Lung (tissue), 12 donors: ENCODE results near the gene QRICH2. TPM values are rescaled to one million over a fixed set of nuclear protein-coding genes. Genes with fewer than 3 reads are reported as not detected.

Experiments used
- ATAC-seq: fragments of 200-7000 bp; cut with Tn5 transposase; one replicate; pipeline ENCODE4 v1.9.1; 2020; ENCODE audit warnings: moderate number of reproducible peaks; ENCODE audit not compliant: insufficient read depth, low FRiP score
- DNase-seq, 3 donors: peaks; one replicate each; pipeline ENCODE4 v3.0.0-alpha.2; 2013 to 2017
- H3K27ac ChIP-seq, 2 donors: one replicate each; pipeline ENCODE4 v1.5.1; 2013; ENCODE audit warnings: mild to moderate bottlenecking in 2 of 2, moderate library complexity in 2 of 2, control low read depth in 1 of 2, inconsistent platforms in 1 of 2, low read depth in 1 of 2, low read length in 1 of 2
- H3K27me3 ChIP-seq, 3 donors: one replicate each; pipeline ENCODE4 v1.5.1; 2013; ENCODE audit warnings: low read length in 2 of 3; ENCODE audit not compliant: control insufficient read depth in 3 of 3, insufficient read depth in 3 of 3
- H3K36me3 ChIP-seq, 4 donors: one replicate each; pipeline ENCODE4 v1.5.1; 2013; ENCODE audit warnings: low read length in 4 of 4, mild to moderate bottlenecking in 1 of 4, moderate library complexity in 1 of 4; ENCODE audit not compliant: control insufficient read depth in 4 of 4, insufficient read depth in 4 of 4
- H3K4me1 ChIP-seq, 5 donors: one replicate each; pipeline ENCODE4 v1.5.1; 2013; ENCODE audit warnings: low read length in 5 of 5, mild to moderate bottlenecking in 2 of 5, moderate library complexity in 1 of 5; ENCODE audit not compliant: control insufficient read depth in 5 of 5, insufficient read depth in 5 of 5
- H3K4me3 ChIP-seq: one replicate; pipeline ENCODE4 v1.5.1; 2013; ENCODE audit warnings: mild to moderate bottlenecking, control low read depth, moderate library complexity
- H3K9ac ChIP-seq, 2 donors: one replicate each; pipeline ENCODE4 v1.5.1; 2013; ENCODE audit warnings: low read length in 2 of 2, control low read depth in 1 of 2; ENCODE audit not compliant: insufficient read depth in 1 of 2
- H3K9me3 ChIP-seq, 4 donors: one replicate each; pipeline ENCODE4 v1.5.1; 2013; ENCODE audit warnings: low read length in 3 of 4, mild to moderate bottlenecking in 1 of 4, moderate library complexity in 1 of 4; ENCODE audit not compliant: control insufficient read depth in 4 of 4, insufficient read depth in 3 of 4
- CTCF ChIP-seq: IDR thresholded peaks from 2 replicates; pipeline ENCODE4 v1.5.1; 2012; ENCODE audit warnings: mild to moderate bottlenecking; ENCODE audit errors: control extremely low read depth, extremely low read depth
- WGBS, 2 donors: extraction: QIAGEN DNeasy Blood & Tissue Kit; methylation state at CpG; one replicate each; pipeline ENCODE4 v1.1.7; 2013; 5-methylcytosine and 5-hydroxymethylcytosine counted together
- polyA plus RNA-seq, 2 donors: library from polyadenylated mRNA; stranded (reverse); fragments of 200-250 nt; gene quantifications; one replicate each; pipeline ENCODE4 v1.2.1, GENCODE V29; 2013
- total RNA-seq, 2 donors: library from RNA; depleted of rRNA in 1 of 2; stranded (reverse); fragments of >200 nt in 1 of 2; gene quantifications; one replicate each; pipeline ENCODE4 v1.2.1, GENCODE V29; 2014 to 2021
- donor health status: control.
- donor health status: control.
- donor health status: Bipolar disorder and iron deficiency.
- donor health status: healthy.
- donor health status: DM: yes; HTN: yes; CAD: no.

The QRICH2 gene
- total and polyA plus RNA-seq, 4 donors = 2.3 to 4.7 (median 2.7) TPM

GRCh38 chr17:76345377-76345974 is 37.4 kb upstream of the QRICH2 start:
- no peak overlapping the region for H3K27ac ChIP-seq
- TF ChIP-seq CTCF = no peak
- ATAC-seq (no peak), DNase-seq (no peak)
- no peak overlapping the region for H3K9ac ChIP-seq
- peaks cover 7 to 28% (median 11%) of the 10 kb centered on the region in 4 donors for H3K36me3 ChIP-seq
- H3K27me3 ChIP-seq = no peaks in the 10 kb centered on the region
- no peaks in the 10 kb centered on the region for H3K4me1 ChIP-seq
- no peak overlapping the region for H3K4me3 ChIP-seq
- no peaks in the 10 kb centered on the region for H3K9me3 ChIP-seq
- 91 to 93% methylated on average over 14 of the region's 14 CpGs for WGBS, 2 donors

GRCh38 chr17:76343106-76343505 is 35.0 kb upstream of the QRICH2 start:
- no peaks in the 10 kb centered on the region for H3K9me3 ChIP-seq
- no peak overlapping the region for H3K9ac ChIP-seq
- ATAC-seq = no peak
- no peak for DNase-seq
- H3K27me3 ChIP-seq = no peaks in the 10 kb centered on the region
- H3K4me3 ChIP-seq = no peak overlapping the region
- H3K27ac ChIP-seq = no peak overlapping the region
- no peak for TF ChIP-seq CTCF
- H3K36me3 ChIP-seq = peaks cover 7 to 28% (median 11%) of the 10 kb centered on the region in 4 donors
- no peaks in the 10 kb centered on the region for H3K4me1 ChIP-seq
- WGBS, 2 donors = 92 to 98% methylated on average over 7 of the region's 7 CpGs

GRCh38 chr17:76341301-76341700 is 33.2 kb upstream of the QRICH2 start:
- no peak for TF ChIP-seq CTCF
- no peak overlapping the region for H3K4me3 ChIP-seq
- no peaks in the 10 kb centered on the region for H3K9me3 ChIP-seq
- WGBS, 2 donors = 97 to 98% methylated on average over 6 of the region's 6 CpGs
- no peak for ATAC-seq
- H3K4me1 ChIP-seq = no peaks in the 10 kb centered on the region
- peaks cover 2 to 22% (median 6%) of the 10 kb centered on the region in 4 donors for H3K36me3 ChIP-seq
- H3K27me3 ChIP-seq = no peaks in the 10 kb centered on the region
- DNase-seq = no peak
- H3K9ac ChIP-seq = no peak overlapping the region
- no peak overlapping the region for H3K27ac ChIP-seq

GRCh38 chr17:76337413-76337777 is 29.3 kb upstream of the QRICH2 start:
- no peaks in the 10 kb centered on the region for H3K27me3 ChIP-seq
- no peaks in the 10 kb centered on the region for H3K4me1 ChIP-seq
- DNase-seq (no peak), ATAC-seq (no peak)
- 80 to 86% methylated on average over 6 of the region's 6 CpGs for WGBS, 2 donors
- TF ChIP-seq CTCF = no peak
- no peaks in the 10 kb centered on the region for H3K9me3 ChIP-seq
- no peak overlapping the region for H3K9ac ChIP-seq
- H3K4me3 ChIP-seq = no peak overlapping the region
- H3K27ac ChIP-seq = no peak overlapping the region
- H3K36me3 ChIP-seq = peaks cover 0 to 7% (median 1%) of the 10 kb centered on the region in 4 donors
